Neural cell (in vitro differentiated cells): Measurements from ENCODE around the gene LBHD1.

ENCODE experiments used
- CTCF ChIP-seq: fragments of 450-650 bp; IDR thresholded peaks from 2 replicates; pipeline ENCODE4 v1.5.1; 2014; ENCODE audit warnings: antibody characterized with exemption, mild to moderate bottlenecking, moderate library complexity; ENCODE audit not compliant: poor library complexity, severe bottlenecking
- EP300 ChIP-seq: fragments of 450-650 bp; conservative IDR thresholded peaks from 2 replicates; pipeline ENCODE4 v1.6.1; 2014; ENCODE audit warnings: antibody characterized with exemption, mild to moderate bottlenecking, moderate library complexity; ENCODE audit not compliant: poor library complexity, severe bottlenecking
- EZH2 ChIP-seq: fragments of 200-600, 300-800 bp; shearing (Covaris generic), sonication (generic); IDR thresholded peaks from 2 replicates; pipeline ENCODE4 v1.6.1; 2014; ENCODE audit warnings: antibody characterized with exemption, low read length, borderline replicate concordance, mild to moderate bottlenecking; ENCODE audit not compliant: insufficient read depth, poor library complexity, severe bottlenecking
- MXI1 ChIP-seq: fragments of 450-650 bp; conservative IDR thresholded peaks from 2 replicates; pipeline ENCODE4 v1.6.1; 2014; ENCODE audit warnings: antibody characterized with exemption, mild to moderate bottlenecking; ENCODE audit not compliant: poor library complexity, severe bottlenecking
- POLR2AphosphoS5 ChIP-seq: IDR thresholded peaks from 2 replicates; pipeline ENCODE4 v1.6.1; 2012
- RAD21 ChIP-seq: fragments of 450-650 bp; conservative IDR thresholded peaks from 2 replicates; pipeline ENCODE4 v1.6.1; 2014; ENCODE audit warnings: antibody characterized with exemption, mild to moderate bottlenecking, moderate library complexity
- SMC3 ChIP-seq: fragments of 450-650 bp; conservative IDR thresholded peaks from 2 replicates; pipeline ENCODE4 v1.6.1; 2014; ENCODE audit warnings: antibody characterized with exemption, mild to moderate bottlenecking, moderate library complexity; ENCODE audit not compliant: poor library complexity
- TAF1 ChIP-seq: IDR thresholded peaks from 2 replicates; pipeline ENCODE4 v1.6.1; 2012; ENCODE audit warnings: low read depth

GRCh38 chr11:62712276-62712812 lies 40.3 kb upstream of the LBHD1 start:
- TF ChIP-seq CTCF: no peak
- no peak for TF ChIP-seq TAF1
- TF ChIP-seq RAD21: no peak
- TF ChIP-seq EZH2: no peak
- no peak for TF ChIP-seq EP300
- no peak for TF ChIP-seq SMC3
- no peak for TF ChIP-seq MXI1
- no peak for TF ChIP-seq POLR2AphosphoS5
